ENCODE measurements around the gene CYB5D1.

Gene CYB5D1

GRCh38 chr17:7889166-7889955, 31.6 kb downstream of the CYB5D1 start:
- H3K36me3 Mint-ChIP-seq: peaks cover 2% of the 10 kb centered on the region
- peaks cover 10% of the 10 kb centered on the region for H3K4me1 Mint-ChIP-seq (ENCODE audit: low read depth)
- no peaks in the 10 kb centered on the region for H3K27me3 Mint-ChIP-seq
- no peaks in the 10 kb centered on the region for H3K9me3 Mint-ChIP-seq (ENCODE audit: low read depth)
- H3K4me3 Mint-ChIP-seq: no peak overlapping the region
- H3K27ac Mint-ChIP-seq: no peak overlapping the region

DNA sequence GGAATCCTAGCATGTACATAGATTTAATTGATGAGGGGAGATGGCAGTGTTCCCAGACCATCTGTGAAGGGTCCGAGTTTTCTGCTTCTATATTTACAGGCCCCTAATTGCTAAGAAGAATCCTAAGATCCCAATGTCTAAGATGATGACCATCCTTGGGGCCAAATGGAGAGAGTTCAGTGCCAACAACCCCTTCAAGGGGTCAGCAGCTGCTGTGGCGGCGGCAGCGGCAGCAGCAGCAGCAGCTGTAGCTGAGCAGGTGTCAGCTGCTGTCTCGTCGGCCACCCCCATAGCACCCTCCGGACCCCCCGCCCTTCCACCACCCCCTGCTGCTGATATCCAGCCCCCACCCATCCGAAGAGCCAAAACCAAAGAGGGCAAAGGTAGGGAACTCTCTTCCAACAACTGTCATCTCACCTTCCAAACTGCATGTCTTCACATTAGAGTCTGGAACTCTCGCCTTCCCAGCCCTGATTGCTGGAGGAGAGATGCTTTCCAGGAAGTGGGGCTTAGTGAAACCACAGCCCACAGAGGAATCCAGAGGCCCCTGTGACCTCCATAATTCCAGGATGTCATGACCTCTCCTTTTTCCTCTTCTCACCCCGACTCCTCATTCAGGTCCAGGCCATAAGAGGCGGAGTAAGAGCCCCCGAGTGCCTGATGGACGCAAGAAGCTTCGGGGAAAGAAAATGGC, 35.5 kb downstream of the CYB5D1 start:
- H3K27ac Mint-ChIP-seq: peak overlapping the region; percentile 28
- no peak overlapping the region for H3K4me3 Mint-ChIP-seq
- H3K9me3 Mint-ChIP-seq (ENCODE audit: low read depth): no peaks in the 10 kb centered on the region
- H3K36me3 Mint-ChIP-seq: peaks cover 15% of the 10 kb centered on the region
- peaks cover 12% of the 10 kb centered on the region for H3K4me1 Mint-ChIP-seq (ENCODE audit: low read depth)
- no peaks in the 10 kb centered on the region for H3K27me3 Mint-ChIP-seq

DNA sequence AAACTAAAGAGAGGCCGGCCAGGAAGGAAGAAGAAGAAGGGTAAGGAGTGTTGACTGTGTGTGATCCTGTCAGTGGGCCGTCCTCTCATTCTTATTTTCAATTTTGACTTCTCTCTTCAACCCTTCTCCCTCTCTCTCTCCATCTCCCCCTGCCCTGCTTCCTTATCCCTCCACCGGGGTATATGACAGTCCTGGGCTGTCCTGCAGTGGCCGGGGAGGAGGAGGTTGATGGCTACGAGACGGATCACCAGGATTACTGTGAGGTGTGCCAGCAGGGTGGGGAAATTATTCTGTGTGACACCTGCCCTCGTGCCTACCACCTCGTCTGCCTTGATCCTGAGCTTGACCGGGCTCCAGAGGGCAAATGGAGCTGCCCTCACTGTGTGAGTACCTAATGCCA, 36.4 kb downstream of the CYB5D1 start:
- H3K9me3 Mint-ChIP-seq (ENCODE audit: low read depth): no peaks in the 10 kb centered on the region
- H3K27ac Mint-ChIP-seq: peak overlapping the region; percentile 76
- peaks cover 12% of the 10 kb centered on the region for H3K4me1 Mint-ChIP-seq (ENCODE audit: low read depth)
- H3K4me3 Mint-ChIP-seq: no peak overlapping the region
- H3K36me3 Mint-ChIP-seq: peaks cover 15% of the 10 kb centered on the region
- H3K27me3 Mint-ChIP-seq: no peaks in the 10 kb centered on the region

DNA sequence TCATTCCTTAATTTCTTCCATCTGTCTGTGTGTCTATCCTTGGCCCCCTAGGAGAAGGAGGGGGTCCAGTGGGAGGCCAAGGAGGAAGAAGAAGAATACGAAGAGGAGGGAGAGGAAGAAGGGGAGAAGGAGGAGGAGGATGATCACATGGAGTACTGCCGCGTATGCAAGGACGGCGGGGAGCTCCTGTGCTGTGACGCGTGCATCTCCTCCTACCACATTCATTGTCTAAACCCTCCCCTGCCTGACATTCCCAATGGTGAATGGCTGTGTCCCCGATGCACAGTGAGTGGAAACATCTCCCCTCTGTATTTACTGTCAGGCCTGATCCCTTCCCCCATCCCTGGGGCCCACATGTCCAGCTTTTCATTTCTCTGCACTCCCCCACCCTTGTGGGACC, 37.1 kb downstream of the CYB5D1 start:
- peaks cover 16% of the 10 kb centered on the region for H3K36me3 Mint-ChIP-seq
- H3K27me3 Mint-ChIP-seq: no peaks in the 10 kb centered on the region
- H3K4me3 Mint-ChIP-seq: no peak overlapping the region
- H3K4me1 Mint-ChIP-seq (ENCODE audit: low read depth): peaks cover 12% of the 10 kb centered on the region
- no peaks in the 10 kb centered on the region for H3K9me3 Mint-ChIP-seq (ENCODE audit: low read depth)
- peak overlapping the region; percentile 76 for H3K27ac Mint-ChIP-seq

DNA sequence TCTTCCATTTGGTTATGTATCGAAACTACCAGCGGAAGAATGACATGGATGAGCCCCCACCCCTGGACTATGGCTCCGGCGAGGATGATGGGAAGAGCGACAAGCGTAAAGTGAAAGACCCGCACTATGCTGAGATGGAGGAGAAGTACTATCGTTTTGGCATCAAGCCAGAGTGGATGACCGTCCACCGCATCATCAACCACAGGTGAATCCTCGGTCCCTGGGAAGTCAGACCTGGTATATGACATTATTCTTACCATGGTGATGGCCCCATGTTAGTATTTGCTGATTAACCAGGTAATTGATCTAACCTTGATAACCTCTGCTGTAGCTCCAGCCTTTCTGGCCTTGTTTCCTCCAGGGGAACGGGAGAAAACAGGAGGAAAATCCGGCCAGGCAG, 39.3 kb downstream of the CYB5D1 start:
- peak overlapping the region; percentile 47 for H3K27ac Mint-ChIP-seq
- H3K4me3 Mint-ChIP-seq: no peak overlapping the region
- H3K36me3 Mint-ChIP-seq: peaks cover 21% of the 10 kb centered on the region
- peaks cover 7% of the 10 kb centered on the region for H3K4me1 Mint-ChIP-seq (ENCODE audit: low read depth)
- no peaks in the 10 kb centered on the region for H3K27me3 Mint-ChIP-seq
- no peaks in the 10 kb centered on the region for H3K9me3 Mint-ChIP-seq (ENCODE audit: low read depth)

GRCh38 chr17:7897773-7898172, 40.0 kb downstream of the CYB5D1 start:
- H3K27me3 Mint-ChIP-seq: no peaks in the 10 kb centered on the region
- H3K36me3 Mint-ChIP-seq: peaks cover 20% of the 10 kb centered on the region
- H3K4me1 Mint-ChIP-seq (ENCODE audit: low read depth): peaks cover 6% of the 10 kb centered on the region
- no peaks in the 10 kb centered on the region for H3K9me3 Mint-ChIP-seq (ENCODE audit: low read depth)
- H3K4me3 Mint-ChIP-seq: no peak overlapping the region
- H3K27ac Mint-ChIP-seq: peak overlapping the region; percentile 47

DNA sequence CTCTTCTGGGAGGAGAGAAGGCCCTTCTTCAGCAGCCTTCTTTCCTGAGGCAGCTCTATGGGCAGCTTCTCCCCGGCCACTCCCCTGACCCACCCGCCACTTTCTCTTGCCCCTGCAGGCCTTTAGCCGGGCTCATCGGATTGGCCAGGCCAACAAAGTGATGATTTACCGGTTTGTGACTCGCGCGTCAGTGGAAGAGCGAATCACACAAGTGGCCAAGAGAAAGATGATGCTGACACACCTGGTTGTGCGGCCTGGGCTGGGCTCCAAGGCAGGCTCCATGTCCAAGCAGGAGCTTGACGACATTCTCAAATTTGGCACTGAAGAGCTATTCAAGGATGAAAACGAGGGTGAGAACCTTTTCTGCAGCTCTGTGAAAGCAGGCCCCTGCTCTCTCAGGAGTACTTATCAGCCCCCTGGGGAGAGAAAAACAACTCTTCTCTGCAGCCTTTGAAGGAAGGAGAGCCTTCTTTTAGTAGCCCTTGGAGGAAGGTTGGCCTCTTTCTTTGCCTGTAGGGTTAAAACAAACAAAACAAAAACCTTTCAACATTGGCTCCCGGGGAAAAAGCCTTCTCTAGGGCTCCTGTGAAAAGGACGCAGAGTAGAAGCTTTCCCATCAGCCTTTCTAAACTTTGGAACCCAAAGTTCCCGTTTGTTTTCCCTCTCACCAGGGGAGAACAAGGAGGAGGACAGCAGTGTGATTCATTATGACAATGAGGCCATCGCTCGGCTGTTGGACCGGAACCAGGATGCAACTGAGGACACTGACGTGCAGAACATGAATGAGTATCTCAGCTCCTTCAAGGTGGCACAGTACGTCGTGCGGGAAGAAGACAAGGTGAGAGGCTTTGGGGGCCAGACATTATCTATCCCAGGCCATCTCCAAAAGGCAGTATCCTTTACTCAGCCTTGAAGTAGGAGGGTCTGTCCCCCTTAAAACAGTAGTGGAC, 45.6 kb downstream of the CYB5D1 start:
- Mint-ChIP-seq H3K4me3 (no peak overlapping the region), H3K36me3 (peaks cover 12% of the 10 kb centered on the region), H3K27ac (peak overlapping the region; percentile 55), H3K9me3 (ENCODE audit: low read depth) (no peaks in the 10 kb centered on the region), H3K4me1 (ENCODE audit: low read depth) (no peaks in the 10 kb centered on the region), H3K27me3 (no peaks in the 10 kb centered on the region)

DNA sequence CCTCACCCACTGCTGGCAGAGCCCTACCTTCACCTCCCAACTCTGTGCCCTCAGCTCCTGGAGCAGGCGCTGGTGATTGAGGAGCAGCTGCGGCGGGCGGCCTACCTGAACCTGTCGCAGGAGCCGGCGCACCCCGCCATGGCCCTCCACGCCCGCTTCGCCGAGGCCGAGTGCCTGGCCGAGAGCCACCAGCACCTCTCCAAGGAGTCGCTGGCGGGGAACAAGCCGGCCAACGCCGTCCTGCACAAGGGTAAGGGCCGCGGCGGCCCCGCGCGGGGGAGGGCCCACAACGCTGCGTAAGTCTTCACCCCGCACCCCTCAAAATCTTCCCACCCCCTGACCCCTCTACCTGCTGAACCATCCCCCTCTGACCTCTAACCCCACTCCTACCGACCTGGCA, 51.3 kb downstream of the CYB5D1 start:
- Mint-ChIP-seq H3K27me3 (no peaks in the 10 kb centered on the region), H3K4me3 (no peak overlapping the region), H3K9me3 (ENCODE audit: low read depth) (no peaks in the 10 kb centered on the region), H3K36me3 (peaks cover under 1% of the 10 kb centered on the region), H3K27ac (no peak overlapping the region), H3K4me1 (ENCODE audit: low read depth) (peaks cover 7% of the 10 kb centered on the region)

DNA sequence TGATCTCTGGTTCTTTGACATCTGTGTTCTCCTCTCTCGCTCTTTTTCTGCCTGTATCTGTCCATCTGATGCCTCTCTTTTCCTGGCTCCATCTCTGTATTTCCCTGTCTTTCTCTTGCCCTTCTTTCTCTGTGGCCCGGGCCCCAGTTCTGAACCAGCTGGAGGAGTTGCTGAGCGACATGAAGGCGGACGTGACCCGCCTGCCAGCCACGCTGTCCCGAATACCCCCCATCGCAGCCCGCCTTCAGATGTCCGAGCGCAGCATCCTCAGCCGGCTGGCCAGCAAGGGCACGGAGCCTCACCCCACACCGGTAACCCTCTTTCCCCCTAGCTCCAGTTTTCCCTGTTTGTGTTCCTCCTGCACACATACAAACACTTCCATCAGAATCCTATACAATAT, 52.5 kb downstream of the CYB5D1 start:
- H3K4me1 Mint-ChIP-seq (ENCODE audit: low read depth): peaks cover 15% of the 10 kb centered on the region
- no peak overlapping the region for H3K4me3 Mint-ChIP-seq
- no peaks in the 10 kb centered on the region for H3K27me3 Mint-ChIP-seq
- no peaks in the 10 kb centered on the region for H3K9me3 Mint-ChIP-seq (ENCODE audit: low read depth)
- H3K27ac Mint-ChIP-seq: peak overlapping the region; percentile 81
- no peaks in the 10 kb centered on the region for H3K36me3 Mint-ChIP-seq

- H3K27me3 Mint-ChIP-seq: no peaks in the 10 kb centered on the region
- H3K4me3 Mint-ChIP-seq: no peak overlapping the region
- H3K4me1 Mint-ChIP-seq (ENCODE audit: low read depth): peaks cover 19% of the 10 kb centered on the region
- H3K9me3 Mint-ChIP-seq (ENCODE audit: low read depth): no peaks in the 10 kb centered on the region
- peak overlapping the region; percentile 81 for H3K27ac Mint-ChIP-seq
- no peaks in the 10 kb centered on the region for H3K36me3 Mint-ChIP-seq
These were observed 52.9 kb downstream of the CYB5D1 start for GRCh38 chr17:7910711-7911110.

GRCh38 chr17:7911116-7911515, 53.3 kb downstream of the CYB5D1 start:
- Mint-ChIP-seq H3K4me3 (no peak overlapping the region), H3K27me3 (no peaks in the 10 kb centered on the region), H3K9me3 (ENCODE audit: low read depth) (no peaks in the 10 kb centered on the region), H3K27ac (no peak overlapping the region), H3K4me1 (ENCODE audit: low read depth) (peaks cover 19% of the 10 kb centered on the region), H3K36me3 (no peaks in the 10 kb centered on the region)

Data from activated naive CD8-positive, alpha-beta T cell (primary cell).